ENCODE data around the gene MB21D2.
"Not testable (repeated sequence)": the region's sequence is repeated elsewhere in the genome, so short reads cannot be mapped to it uniquely, and the experiment has no call there.

MB21D2 gene

GRCh38 chr3:192794216-192794615, 123.4 kb downstream of the MB21D2 start:
- no peak for DNase-seq

GRCh38 chr3:192788816-192789515, 128.7 kb downstream of the MB21D2 start:
- DNase-seq: not testable (repeated sequence)

GRCh38 chr3:192778508-192778907, 139.1 kb downstream of the MB21D2 start:
- DNase-seq: no peak

- not testable (repeated sequence) for DNase-seq
Measured at GRCh38 chr3:192774341-192774740, 143.3 kb downstream of the MB21D2 start.

GRCh38 chr3:192772240-192772894, 145.3 kb downstream of the MB21D2 start:
- DNase-seq: no peak

GRCh38 chr3:192758654-192759053, 159.0 kb downstream of the MB21D2 start:
- no peak for DNase-seq

GRCh38 chr3:192751148-192751547, 166.5 kb downstream of the MB21D2 start:
- no peak for DNase-seq

GRCh38 chr3:192750201-192750600, 167.5 kb downstream of the MB21D2 start:
- DNase-seq: no peak

- DNase-seq: no peak
Measured at GRCh38 chr3:192747746-192748145, 169.9 kb downstream of the MB21D2 start.

GRCh38 chr3:192747145-192747544, 170.5 kb downstream of the MB21D2 start:
- DNase-seq: no peak
